SKM-1 treated with dmso at 0.1 percent for 144 hours (cell line): ENCODE results near the gene RAD9A.
"Not testable (repeated sequence)": the region's sequence is repeated elsewhere in the genome, so short reads cannot be mapped to it uniquely, and the experiment has no call there.

ENCODE experiments used
- DNase-seq: peaks from one replicate; lab custom pipeline; 2025; ENCODE audit not compliant: unreplicated experiment; lab: John Stamatoyannopoulos, UW

The RAD9A gene

DNA sequence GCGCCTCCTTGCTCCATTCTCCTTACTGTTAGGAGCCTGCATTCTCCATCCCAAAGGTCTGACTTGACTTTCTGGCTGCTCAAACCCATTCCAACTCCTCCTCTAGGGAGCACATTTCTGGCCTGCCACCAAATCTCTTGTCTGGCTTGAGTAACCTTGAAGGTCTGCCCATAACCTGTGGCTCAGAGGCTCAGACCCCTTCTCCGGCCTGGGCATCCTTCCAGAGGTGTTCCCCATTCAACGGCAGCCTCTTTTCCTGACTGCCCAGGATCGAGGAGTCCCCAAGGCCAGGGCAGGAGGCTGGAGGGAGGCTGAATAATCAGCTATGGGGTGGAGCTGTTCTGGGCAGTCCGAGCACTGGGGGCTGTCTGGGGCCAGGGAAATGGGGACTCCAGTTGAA is 2.2 kb downstream of the RAD9A start:
- DNase-seq, result no peak

DNA sequence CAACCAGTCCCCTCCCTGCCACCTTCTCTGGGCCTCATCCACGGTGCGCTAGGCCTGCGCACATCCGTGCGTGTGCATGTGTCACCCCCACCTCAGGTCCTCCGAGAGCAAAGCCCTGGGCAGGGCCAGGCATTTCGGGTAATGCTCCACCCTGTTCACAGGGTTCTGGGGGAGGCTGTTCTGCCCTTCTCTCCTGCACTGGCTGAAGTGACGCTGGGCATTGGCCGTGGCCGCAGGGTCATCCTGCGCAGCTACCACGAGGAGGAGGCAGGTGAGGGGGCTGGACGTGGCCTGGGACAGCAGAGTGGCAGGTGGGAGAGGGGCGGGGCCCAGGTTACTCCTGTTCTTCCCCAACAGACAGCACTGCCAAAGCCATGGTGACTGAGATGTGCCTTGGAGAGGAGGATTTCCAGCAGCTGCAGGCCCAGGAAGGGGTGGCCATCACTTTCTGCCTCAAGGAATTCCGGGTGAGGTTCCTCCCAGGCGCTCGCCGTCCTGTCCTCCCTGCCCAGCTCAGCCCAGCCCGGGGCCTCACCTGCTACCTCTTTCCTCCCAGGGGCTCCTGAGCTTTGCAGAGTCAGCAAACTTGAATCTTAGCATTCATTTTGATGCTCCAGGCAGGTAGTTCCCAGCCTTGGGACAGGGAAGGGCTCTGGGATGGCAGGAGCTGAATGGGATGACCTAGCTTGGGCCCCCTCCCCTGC is 3.9 kb downstream of the RAD9A start:
- no peak for DNase-seq

DNA sequence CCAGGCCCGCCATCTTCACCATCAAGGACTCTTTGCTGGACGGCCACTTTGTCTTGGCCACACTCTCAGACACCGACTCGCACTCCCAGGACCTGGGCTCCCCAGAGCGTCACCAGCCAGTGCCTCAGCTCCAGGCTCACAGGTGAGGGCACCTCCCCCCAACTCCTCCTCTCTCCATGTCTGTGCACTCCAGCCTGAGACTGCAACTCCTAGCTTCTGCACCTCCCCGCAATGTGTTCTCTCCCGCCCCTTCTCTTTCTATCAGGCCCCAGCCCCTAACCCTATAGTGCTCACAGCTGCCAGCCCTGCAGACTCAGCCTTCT is 4.4 kb downstream of the RAD9A start:
- no peak for DNase-seq

DNA sequence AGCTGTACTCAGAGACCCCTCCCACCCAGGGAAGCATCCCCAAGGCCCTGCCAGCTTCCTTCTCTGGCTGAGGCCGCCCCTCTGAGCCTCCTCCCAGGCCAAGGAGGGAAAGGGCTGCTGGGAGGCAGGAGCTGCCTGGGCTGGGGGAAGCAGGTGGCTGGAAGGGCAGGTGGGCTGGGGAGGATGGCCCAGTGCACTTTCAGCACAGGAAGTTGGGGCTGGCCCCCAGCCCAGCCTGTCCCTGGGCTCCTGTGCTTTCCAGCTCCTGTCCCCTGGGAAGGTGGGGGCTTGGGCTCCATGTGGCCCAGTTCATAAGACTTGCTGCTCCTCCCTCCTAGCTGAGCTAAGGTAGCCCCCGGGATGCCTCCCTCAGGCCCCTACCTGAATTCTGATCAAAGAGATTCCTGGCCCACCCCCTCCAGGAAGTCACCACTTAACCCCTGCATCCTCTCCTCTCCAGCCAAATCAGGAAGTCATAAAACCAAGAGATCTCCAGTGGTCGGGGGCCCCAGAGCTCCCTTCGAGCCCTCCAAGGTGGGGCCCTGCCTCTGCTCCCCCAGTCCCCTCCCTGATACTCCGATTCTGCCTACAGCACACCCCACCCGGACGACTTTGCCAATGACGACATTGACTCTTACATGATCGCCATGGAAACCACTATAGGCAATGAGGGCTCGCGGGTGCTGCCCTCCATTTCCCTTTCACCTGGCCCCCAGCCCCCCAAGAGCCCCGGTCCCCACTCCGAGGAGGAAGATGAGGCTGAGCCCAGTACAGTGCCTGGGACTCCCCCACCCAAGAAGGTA is 5.0 kb downstream of the RAD9A start:
- no peak for DNase-seq

DNA sequence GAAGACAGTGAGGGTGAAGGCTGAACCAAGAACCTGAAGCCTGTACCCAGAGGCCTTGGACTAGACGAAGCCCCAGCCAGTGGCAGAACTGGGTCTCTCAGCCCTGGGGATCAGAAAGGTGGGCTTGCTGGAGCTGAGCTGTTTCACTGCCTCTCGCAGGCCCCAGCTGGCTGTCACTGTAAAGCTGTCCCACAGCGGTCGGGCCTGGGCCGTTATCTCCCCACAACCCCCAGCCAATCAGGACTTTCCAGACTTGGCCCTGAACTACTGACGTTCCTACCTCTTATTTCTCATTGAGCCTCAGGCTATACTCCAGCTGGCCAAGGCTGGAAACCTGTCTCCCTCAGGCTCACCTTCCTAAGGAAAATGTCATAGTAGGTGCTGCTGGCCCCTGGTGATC is 5.8 kb downstream of the RAD9A start:
- no peak for DNase-seq

DNA sequence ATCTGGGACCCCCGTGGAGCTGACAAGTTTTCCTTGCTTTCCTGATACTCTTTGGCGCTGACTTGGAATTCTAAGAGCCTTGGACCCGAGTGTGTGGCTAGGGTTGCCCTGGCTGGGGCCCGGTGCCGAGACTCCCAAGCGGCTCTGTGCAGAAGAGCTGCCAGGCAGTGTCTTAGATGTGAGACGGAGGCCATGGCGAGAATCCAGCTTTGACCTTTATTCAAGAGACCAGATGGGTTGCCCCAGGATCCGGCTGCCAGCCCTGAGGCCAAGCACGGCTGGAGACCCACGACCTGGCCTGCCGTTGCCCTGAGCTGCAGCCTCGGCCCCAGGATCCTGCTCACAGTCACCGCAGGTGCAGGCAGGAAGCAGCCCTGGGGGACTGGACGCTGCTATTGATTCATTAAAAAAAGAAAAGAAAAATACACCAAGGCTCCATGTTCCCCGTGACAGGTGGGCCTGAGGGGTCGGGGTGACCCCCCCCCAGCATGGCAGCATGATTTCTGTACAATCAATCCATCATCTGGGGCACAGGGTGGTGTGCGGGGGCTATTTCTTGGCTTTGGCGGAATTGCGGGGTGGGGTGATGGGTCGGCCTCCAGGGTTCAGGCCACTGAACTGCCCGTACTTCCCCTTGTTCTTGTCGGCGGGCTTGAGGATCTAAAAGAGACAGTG is 6.3 kb downstream of the RAD9A start:
- no peak for DNase-seq

DNA sequence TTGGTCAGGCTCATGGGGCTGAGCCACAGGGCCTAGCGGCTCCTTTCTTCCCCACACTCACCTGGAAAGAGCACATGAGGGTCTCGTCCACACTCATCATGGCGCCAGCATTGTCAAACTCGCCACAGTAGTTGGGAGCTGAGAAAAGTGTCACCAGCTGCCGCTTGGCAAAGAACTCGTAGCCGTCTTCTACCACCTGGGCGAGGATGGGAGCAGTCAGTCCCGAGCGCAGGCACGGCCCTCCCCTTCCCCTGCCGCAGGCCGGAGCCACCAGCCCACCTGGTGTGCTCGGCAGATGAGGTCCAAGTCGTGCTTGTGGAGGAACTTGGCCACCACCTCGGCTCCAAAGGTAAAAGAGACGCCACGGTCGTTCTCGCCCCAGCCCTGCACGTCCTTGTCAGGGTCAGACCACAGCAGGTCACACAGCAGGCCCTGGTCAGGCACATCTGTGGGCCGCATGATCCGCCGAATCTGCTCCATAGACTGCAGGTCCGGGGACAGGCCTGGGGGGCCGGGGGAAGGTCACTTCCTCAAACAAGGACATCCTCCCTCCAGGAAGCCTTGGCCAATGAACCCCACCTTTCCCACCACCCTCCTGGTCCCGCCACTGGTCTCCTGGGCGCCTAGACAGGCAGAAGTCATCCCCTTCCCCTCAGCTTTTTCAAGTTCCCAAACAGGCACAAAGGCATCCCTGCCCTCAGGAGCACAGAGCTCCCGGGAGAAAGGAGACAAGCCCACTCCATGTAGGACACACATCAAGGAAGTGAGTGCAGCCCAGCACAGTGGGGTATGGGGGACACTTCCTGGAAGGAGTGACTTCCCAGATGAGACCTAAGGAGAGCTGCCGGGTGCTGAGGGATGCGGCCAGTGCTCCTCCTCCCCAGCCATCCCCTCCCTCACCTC is 7.1 kb downstream of the RAD9A start:
- no peak for DNase-seq

DNA sequence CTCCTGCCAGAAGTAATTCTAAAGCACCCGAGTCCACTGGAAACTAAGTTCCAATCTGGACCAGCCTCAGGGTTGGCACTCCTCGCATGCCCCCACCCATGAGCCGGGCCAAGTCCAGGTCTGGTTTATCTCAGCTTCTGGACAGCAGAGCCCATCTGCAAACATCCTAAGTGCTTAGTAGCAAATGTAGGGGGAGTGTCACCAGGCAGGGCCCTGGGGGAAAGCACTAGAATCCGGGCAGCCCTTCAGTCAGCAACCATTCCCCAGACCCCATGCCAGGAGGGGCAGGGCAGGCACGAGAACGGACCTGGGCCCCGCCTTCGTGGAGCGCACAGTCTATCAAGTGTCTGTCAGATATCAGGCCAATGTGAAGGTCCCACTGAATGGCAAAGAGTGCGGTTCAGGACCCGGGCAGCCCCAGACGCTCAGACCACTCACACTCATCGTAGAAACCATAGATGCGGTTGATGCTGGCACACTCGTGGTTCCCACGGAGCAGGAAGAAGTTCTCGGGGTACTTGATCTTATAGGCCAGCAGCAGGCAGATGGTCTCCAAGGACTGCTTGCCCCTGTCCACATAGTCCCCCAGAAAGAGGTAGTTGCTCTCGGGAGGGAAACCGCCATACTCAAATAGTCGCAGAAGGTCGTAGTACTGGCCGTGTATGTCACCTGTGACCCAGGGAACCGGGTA is 8.6 kb downstream of the RAD9A start:
- DNase-seq, result no peak

DNA sequence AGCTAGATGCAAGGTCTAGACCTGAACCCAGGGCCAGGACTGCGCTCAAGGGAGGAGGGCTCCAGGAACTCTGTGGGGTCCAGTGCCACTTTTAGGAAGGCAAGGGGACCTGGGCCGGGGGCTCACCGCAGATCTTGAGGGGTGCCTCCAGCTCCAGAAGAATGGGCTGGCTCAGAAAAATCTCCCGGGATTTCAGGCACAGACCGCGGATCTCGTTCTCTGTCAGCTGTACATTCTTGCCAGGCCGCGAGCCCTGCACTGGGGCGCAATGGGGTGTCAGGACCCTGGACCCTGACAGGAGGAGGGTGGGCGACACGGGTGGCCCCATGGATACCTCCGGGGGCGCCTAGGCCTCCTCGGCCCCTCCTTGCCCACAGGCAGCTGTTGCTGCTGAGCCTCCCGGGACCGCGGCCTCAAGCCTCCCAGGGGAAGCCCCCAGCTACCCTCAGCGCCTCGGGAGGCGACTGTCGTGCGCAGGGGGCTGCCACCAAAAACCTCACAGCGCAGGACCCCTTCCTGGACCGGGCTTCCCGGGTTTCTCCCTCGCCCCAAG is 9.2 kb downstream of the RAD9A start:
- DNase-seq, result no peak

DNA sequence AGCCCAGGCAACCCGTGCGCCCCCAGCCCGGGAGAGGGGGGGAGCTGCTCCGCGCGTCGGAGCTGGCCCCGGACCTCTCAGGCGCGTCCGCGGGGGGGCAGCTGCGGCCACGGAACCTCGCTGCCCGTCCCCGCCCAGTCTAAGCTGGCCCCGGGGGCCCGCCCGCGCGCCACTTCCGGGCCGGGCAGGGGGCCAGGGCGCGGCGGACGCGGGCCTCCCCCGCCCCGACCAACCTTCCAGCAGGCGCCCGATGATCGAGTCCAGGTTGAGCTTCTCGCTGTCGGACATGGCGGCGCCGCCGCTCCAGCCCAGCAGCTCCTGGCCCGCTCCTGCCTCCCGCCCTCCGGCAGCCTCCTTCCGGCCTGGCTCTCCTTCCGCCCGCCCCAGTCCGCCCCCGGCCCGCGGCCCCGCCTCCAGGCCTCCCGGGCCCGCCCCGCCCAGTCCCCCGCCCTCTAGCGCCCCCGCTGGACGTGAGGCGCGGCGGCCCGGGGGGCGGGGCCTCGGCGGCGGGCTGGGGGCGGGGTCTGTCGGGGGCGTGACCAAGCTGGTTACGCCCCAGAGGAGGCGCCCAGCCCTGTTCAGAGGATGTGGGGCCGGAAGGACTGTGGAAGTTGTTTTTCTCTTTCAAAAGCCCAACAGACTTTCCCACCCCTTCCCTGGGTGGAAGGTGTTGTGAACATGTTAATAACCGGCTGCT is 9.9 kb downstream of the RAD9A start, which contains the start of gene PPP1CA:
Gene PPP1CA (minus strand): TSS at position 364 of the 697 bp plus-strand sequence. CDS start 76 bp downstream, at position 288.
- peak; percentile 90 for DNase-seq

DNA sequence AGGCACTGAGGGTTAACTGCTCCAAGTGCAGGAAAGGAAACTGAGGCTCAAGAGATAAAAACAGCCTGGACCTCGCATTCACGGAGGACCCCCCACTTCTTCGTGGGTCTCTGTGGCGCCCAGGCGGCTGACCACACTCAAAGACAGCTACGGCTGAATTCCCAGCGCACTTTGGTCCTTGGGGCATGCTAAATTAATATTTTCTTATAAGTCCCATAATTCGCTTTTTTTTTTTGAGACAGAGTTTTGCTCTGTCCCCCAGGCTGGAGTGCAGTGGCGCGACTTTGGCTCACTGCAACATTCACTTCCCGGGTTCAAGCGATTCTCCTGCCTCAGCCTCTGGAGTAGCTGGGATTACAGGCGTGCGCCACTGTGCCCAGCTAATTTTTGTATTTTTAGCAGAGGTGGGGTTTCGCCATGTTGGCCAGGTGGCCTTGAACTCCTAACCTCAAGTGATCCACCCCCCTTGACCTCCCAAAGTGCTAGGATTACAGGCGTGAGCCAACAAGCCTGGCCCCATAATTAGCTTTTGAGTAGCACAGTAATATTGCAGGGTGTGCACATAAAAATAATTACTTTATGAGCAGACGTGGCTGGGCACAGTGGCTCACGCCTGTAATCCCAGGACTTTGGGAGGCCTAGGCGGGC is 10.5 kb downstream of the RAD9A start:
- not testable (repeated sequence) for DNase-seq

DNA sequence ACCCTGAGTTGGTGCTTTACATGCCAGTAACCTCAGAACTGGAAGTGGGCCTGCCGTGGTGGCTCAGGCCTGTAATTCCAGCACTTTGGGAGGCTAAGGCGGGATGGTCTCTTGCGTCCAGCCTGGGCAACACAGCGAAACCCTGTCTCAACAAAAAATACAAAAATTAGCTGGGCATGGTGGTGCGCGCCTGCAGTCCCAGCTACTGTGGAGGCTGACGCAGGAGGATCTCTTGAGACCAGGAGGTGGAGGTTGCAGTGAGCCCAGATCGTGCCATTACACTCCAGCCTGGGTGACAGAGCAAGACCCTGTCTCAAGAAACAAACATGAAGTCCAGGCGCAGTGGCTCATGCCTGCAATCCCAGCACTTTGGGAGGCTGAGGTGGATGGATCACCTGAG is 11.3 kb downstream of the RAD9A start:
- DNase-seq, result not testable (repeated sequence)

DNA sequence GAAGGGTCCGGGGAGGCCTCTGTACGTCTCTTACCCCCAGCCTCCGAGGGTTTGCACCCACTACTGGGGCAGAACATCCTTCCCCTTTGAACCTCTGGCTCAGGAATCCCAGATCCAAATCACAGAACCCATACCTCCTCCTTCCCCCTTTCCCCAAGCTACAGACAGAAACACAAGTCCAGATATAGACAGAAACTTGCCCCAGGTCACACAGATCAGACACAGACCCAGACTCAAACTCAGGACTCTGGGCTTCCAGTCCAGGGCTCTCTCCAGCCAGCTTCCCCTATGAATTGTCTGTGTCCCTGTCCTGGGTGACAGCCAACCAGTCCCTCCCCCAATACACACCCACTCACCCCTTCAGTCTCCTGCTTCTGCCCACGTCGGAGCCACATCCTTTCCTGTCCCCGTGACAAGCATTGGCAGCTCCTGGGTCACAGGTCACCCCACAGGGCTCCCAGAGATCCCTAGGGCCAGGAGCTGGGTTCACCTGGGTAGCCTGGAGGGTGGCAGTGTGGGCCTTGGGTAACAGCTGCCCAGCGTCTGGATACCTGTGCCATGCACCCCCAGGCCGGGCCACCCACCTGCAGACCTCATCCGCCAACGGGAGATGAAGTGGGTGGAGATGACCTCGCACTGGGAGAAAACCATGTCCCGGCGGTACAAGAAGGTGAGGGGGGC is 12.9 kb downstream of the RAD9A start:
- no peak for DNase-seq

DNA sequence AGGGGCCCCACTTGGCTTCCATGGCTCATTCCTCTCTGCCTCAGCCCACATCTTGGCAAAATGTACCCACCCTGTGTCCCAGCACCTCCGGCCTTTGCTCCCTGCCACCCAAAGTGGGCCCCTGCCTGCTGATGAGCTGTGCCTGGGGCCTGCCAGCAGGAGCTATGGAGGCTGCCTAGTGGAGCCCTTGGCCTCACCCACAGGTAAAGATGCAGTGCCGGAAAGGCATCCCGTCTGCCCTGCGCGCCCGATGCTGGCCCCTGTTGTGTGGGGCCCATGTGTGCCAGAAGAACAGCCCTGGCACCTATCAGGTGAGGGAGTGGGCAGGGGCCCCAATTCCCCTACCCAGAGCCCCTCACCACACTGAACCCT is 13.4 kb downstream of the RAD9A start:
- DNase-seq, result no peak

DNA sequence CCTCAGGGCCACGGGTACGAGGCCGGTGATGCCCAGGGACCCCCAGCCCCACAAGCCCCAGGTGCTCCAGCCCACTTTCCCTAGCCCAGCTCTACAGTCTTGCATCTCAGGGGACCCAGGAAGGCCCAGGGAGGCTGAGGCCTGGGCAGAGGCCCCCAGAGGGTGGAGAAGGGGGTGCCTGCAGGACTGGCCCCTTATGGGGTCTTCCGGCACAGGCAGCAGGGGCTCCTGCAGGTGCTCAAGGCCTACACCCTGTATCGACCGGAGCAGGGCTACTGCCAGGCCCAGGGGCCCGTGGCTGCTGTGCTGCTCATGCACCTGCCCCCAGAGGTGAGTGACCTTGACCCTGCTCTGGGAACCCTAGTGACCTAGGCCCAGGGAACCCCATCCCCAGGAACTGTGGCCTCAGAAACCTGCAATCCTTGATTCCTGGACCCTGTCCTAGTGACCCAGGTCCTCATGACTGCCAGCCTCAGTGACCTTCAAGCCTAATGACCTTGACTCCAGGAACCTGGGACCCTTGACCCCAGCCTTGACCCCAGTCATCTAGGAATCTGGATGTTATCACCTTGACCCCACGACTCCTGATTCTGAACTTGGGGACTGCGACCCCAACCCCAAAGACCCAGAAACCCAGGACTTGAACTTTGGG is 14.0 kb downstream of the RAD9A start:
- no peak for DNase-seq

DNA sequence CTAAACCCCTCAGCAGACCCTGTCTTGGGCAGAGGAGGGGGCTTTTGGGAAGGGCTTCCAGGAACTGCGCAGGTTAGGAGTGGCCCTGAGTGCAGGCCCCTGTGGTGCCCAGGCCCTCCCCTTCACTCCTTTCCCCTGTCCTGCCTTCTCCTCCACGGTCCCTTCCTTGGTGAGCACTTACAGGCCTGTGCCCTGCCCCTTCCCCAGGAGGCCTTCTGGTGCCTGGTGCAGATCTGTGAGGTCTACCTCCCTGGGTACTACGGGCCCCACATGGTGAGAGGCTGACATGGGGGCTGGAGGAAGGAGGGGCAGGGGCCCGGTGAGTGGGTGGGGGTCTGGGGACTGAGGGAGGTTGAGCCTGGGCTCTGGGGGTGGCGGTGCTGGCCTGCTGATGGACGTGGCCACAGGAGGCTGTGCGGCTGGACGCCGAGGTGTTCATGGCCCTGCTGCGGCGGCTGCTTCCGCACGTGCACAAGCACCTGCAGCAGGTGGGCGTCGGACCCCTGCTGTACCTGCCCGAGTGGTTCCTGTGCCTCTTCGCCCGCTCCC is 14.7 kb downstream of the RAD9A start:
- no peak for DNase-seq

DNA sequence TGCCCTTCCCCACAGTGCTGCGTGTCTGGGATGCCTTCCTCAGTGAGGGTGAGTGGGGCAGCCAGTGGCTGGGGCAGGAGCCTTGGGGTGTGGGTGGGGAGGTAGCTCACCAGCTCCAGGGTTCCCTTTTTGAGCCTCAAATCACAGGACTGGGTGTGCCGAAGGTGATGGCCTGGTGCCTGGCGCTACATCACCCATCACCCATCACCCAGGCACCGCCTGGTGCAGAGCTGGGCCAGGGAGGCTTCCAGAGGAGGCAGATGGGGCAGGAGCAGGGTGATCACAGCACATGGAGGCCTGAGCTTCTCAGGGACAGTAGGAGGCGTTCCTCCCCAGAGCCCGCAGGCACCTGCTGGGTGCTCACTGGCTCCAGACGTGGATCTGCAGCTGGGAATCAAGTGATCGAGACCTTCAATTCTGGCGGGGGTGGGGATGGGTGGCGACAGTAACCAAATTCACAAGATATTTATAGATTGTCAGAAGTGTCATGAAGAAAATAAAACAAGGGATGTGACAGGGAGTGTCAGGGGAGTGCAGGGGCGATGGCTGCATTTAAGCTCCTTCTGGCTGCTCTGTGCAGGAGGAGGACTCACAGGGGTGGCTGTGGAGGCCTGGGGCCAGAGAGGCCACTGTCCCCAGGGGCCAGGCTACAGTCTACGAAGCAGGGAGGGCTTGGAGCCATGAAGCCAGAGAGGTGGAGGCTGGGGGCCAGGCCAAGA is 15.3 kb downstream of the RAD9A start:
- DNase-seq, result no peak
